Natural killer cell (primary cell): ENCODE measurements around the gene RHEX. TPM values are rescaled to one million over a fixed set of nuclear protein-coding genes. Genes with fewer than 3 reads are reported as not detected.

Experiments
- ATAC-seq, 3 donors: fragments of 150-1000 bp in 2 of 3; fragments of 200-7000 bp in 1 of 3; cut with Tn5 transposase; 1 replicate in 1 of 3; 2 replicates in 2 of 3; pipeline ENCODE4 v1.10.0; 2021; ENCODE audit warnings: mild to moderate bottlenecking in 2 of 3, moderate library complexity in 2 of 3
- DNase-seq, 2 donors: peaks; one replicate each; pipeline versions ENCODE4 v3.0.0 to v3.0.0-alpha.2; 2013 to 2021; ENCODE audit warnings: mixed read lengths in 1 of 2
- H3K27ac ChIP-seq: one replicate; pipeline ENCODE4 v1.5.1; 2013; ENCODE audit warnings: mild to moderate bottlenecking, low read length
- H3K27me3 ChIP-seq: one replicate; pipeline ENCODE4 v1.6.1; 2013; ENCODE audit warnings: low read length; ENCODE audit not compliant: control insufficient read depth, insufficient read depth
- H3K36me3 ChIP-seq: one replicate; pipeline ENCODE4 v1.6.1; 2013; ENCODE audit warnings: low read length; ENCODE audit not compliant: control insufficient read depth, insufficient read depth
- H3K4me1 ChIP-seq: one replicate; pipeline ENCODE4 v1.6.1; 2013; ENCODE audit warnings: low read length; ENCODE audit not compliant: control insufficient read depth, insufficient read depth
- H3K4me3 ChIP-seq: one replicate; pipeline ENCODE4 v1.5.1; 2013; ENCODE audit warnings: low read length
- H3K9me3 ChIP-seq: one replicate; pipeline ENCODE4 v1.6.1; 2013; ENCODE audit warnings: low read length; ENCODE audit not compliant: control insufficient read depth, insufficient read depth
- H3K27ac Mint-ChIP-seq, 2 donors: one replicate each; pipeline ENCODE4 v1.8.0; 2022; ENCODE audit warnings: mild to moderate bottlenecking in 2 of 2, mixed read lengths in 2 of 2, moderate library complexity in 1 of 2
- H3K27me3 Mint-ChIP-seq, 2 donors: one replicate each; pipeline ENCODE4 v1.8.0; 2022; ENCODE audit warnings: low read depth in 2 of 2, mixed read lengths in 2 of 2
- H3K36me3 Mint-ChIP-seq: one replicate; pipeline ENCODE4 v1.8.0; 2022; ENCODE audit warnings: mixed read lengths
- H3K4me1 Mint-ChIP-seq, 2 donors: one replicate each; pipeline ENCODE4 v1.8.0; 2022; ENCODE audit warnings: mixed read lengths in 2 of 2
- H3K4me3 Mint-ChIP-seq: one replicate; pipeline ENCODE4 v1.8.0; 2022; ENCODE audit warnings: mild to moderate bottlenecking, moderate library complexity, mixed read lengths
- H3K9me3 Mint-ChIP-seq, 2 donors: one replicate each; pipeline ENCODE4 v1.8.0; 2022; ENCODE audit warnings: mixed read lengths in 2 of 2
- WGBS: methylation state at CpG from one replicate; pipeline ENCODE4 v1.1.7; 2013; ENCODE audit warnings: missing lambda C conversion rate; ENCODE audit not compliant: insufficient coverage; 5-methylcytosine and 5-hydroxymethylcytosine counted together
- intact Hi-C: fragments of 100-400 bp; cut with micrococcal nuclease; formaldehyde crosslinking; loops from one replicate; pipeline ENCODE4 v1.14.2; 2022
- total RNA-seq, 4 donors: library from RNA; stranded (reverse); fragments of 120-200 nt in 1 of 4; gene quantifications; one replicate each; pipeline versions ENCODE4 v1.2.3 to v1.2.4, GENCODE V29; 2013 to 2022
- TF ChIP-seq, protein P1 (sequence below): fragments of 200-600 bp; IDR thresholded peaks from one replicate; pipeline ENCODE4 v1.8.0; 2022; ENCODE audit warnings: antibody characterized with exemption

Gene RHEX
- total RNA-seq, 3 donors from 2014 or later (not counting 1 experiment from before 2014, with no cell fraction given): 0.24 to 21.3 TPM; not detected in 1

DNA sequence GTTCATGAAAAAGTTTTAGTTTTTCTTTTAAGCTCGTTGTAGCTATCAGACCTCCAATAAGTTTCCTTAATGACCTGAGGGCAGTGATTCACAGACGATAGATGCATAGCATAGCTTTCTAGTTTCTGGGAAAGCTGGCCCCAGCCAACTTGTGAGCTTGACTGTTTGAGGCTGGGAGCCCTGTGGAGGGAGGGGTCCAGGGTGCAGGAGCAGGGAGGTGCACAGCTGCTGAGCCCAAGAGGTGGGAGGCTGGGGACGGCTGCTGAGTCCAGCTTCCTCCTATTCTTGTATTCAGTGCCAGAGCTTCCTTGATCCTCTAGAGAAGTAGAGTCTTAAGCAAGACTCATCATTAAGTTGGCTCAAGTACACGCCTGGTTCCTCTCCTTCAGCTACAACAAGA, 75.2 kb downstream of the RHEX start:
- Histone ChIP-seq H3K9me3 (no peaks in the 10 kb centered on the region), H3K4me3 (no peak overlapping the region), H3K36me3 (no peaks in the 10 kb centered on the region), H3K27ac (no peak overlapping the region), H3K4me1 (no peaks in the 10 kb centered on the region), H3K27me3 (peaks cover 2% of the 10 kb centered on the region)
- intact Hi-C loops: no loop called here
- no peaks in the 10 kb centered on the region for H3K4me1 Mint-ChIP-seq
- no peaks in the 10 kb centered on the region for H3K9me3 Mint-ChIP-seq
- peaks cover 0 to 18% of the 10 kb centered on the region in 2 donors for H3K27me3 Mint-ChIP-seq
- H3K4me3 Mint-ChIP-seq: no peak overlapping the region
- H3K36me3 Mint-ChIP-seq: no peaks in the 10 kb centered on the region
- no peak overlapping the region for H3K27ac Mint-ChIP-seq
- TF ChIP-seq, protein P1, sequence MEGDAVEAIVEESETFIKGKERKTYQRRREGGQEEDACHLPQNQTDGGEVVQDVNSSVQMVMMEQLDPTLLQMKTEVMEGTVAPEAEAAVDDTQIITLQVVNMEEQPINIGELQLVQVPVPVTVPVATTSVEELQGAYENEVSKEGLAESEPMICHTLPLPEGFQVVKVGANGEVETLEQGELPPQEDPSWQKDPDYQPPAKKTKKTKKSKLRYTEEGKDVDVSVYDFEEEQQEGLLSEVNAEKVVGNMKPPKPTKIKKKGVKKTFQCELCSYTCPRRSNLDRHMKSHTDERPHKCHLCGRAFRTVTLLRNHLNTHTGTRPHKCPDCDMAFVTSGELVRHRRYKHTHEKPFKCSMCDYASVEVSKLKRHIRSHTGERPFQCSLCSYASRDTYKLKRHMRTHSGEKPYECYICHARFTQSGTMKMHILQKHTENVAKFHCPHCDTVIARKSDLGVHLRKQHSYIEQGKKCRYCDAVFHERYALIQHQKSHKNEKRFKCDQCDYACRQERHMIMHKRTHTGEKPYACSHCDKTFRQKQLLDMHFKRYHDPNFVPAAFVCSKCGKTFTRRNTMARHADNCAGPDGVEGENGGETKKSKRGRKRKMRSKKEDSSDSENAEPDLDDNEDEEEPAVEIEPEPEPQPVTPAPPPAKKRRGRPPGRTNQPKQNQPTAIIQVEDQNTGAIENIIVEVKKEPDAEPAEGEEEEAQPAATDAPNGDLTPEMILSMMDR: no peak
- ATAC-seq (no peak), DNase-seq (no peak)
- WGBS: 73% methylated on average over 4 of the region's 4 CpGs

- Mint-ChIP-seq H3K27ac (no peak overlapping the region), H3K4me1 (no peaks in the 10 kb centered on the region), H3K36me3 (no peaks in the 10 kb centered on the region), H3K9me3 (no peaks in the 10 kb centered on the region), H3K27me3 (peaks cover 0 to 17% of the 10 kb centered on the region in 2 donors), H3K4me3 (no peak overlapping the region)
- TF ChIP-seq, protein P1: no peak
- DNase-seq (no peak), ATAC-seq (no peak)
- H3K27me3 ChIP-seq: peaks cover 2% of the 10 kb centered on the region
- H3K27ac ChIP-seq: no peak overlapping the region
- no peaks in the 10 kb centered on the region for H3K9me3 ChIP-seq
- no peaks in the 10 kb centered on the region for H3K4me1 ChIP-seq
- no peaks in the 10 kb centered on the region for H3K36me3 ChIP-seq
- intact Hi-C loops: no loop called here
- 87% methylated on average over 7 of the region's 7 CpGs for WGBS
- no peak overlapping the region for H3K4me3 ChIP-seq
Observed at GRCh38 chr1:206131037-206131436, 78.1 kb downstream of the RHEX start.

- intact Hi-C loops: no loop called here
- TF ChIP-seq, protein P1: no peak
- 87% methylated on average over 6 of the region's 7 CpGs for WGBS
- Mint-ChIP-seq H3K27me3 (peaks cover 10% of the 10 kb centered on the region in 2 donors), H3K4me3 (no peak overlapping the region), H3K27ac (no peak overlapping the region), H3K9me3 (no peaks in the 10 kb centered on the region), H3K4me1 (no peaks in the 10 kb centered on the region), H3K36me3 (no peaks in the 10 kb centered on the region)
- Histone ChIP-seq H3K4me1 (no peaks in the 10 kb centered on the region), H3K36me3 (no peaks in the 10 kb centered on the region), H3K4me3 (no peak overlapping the region), H3K27ac (no peak overlapping the region), H3K9me3 (no peaks in the 10 kb centered on the region), H3K27me3 (no peaks in the 10 kb centered on the region)
- no peak for ATAC-seq
- DNase-seq: no peak
Observed at GRCh38 chr1:206133751-206134415, 80.9 kb downstream of the RHEX start.

- H3K36me3 Mint-ChIP-seq: no peaks in the 10 kb centered on the region
- no peaks in the 10 kb centered on the region for H3K27me3 ChIP-seq
- TF ChIP-seq, protein P1: no peak
- H3K4me1 Mint-ChIP-seq: no peaks in the 10 kb centered on the region
- no peak overlapping the region for H3K27ac Mint-ChIP-seq
- intact Hi-C loops: no loop called here
- H3K36me3 ChIP-seq: no peaks in the 10 kb centered on the region
- H3K9me3 Mint-ChIP-seq: no peaks in the 10 kb centered on the region
- no peak overlapping the region for H3K4me3 ChIP-seq
- no peaks in the 10 kb centered on the region for H3K9me3 ChIP-seq
- ATAC-seq (no peak), DNase-seq (no peak)
- peaks cover 9 to 10% of the 10 kb centered on the region in 2 donors for H3K27me3 Mint-ChIP-seq
- H3K4me3 Mint-ChIP-seq: no peak overlapping the region
- 74% methylated on average over 2 of the region's 2 CpGs for WGBS
- no peak overlapping the region for H3K27ac ChIP-seq
- no peaks in the 10 kb centered on the region for H3K4me1 ChIP-seq
Observed at GRCh38 chr1:206135248-206135647, 82.3 kb downstream of the RHEX start.
